ENCODE data around the gene PIEZO1.

GRCh38 chr16:88733630-88734360, 51.2 kb downstream of the PIEZO1 start:
- TF ChIP-seq SMC3 (IDR thresholded peaks at IDR 0.05) (no peak), CHD2 (IDR thresholded peaks at IDR 0.05; ENCODE audit: low read length, partially characterized antibody) (no peak), RAD21 (conservative IDR thresholded peaks at IDR 0.05 in 1 of 2, IDR thresholded peaks at IDR 0.05 in 1 of 2) (no peak), ZFP36 (IDR thresholded peaks at IDR 0.05; ENCODE audit: borderline replicate concordance, partially characterized antibody) (no peak), REST (IDR thresholded peaks at IDR 0.05) (no peak), BHLHE40 (IDR thresholded peaks at IDR 0.05; ENCODE audit: low read depth, low read length) (no peak), EP300 (IDR thresholded peaks at IDR 0.05) (no peak), POLR2A (IDR thresholded peaks at IDR 0.05; ENCODE audit: low read length) (no peak), EHF (CRISPR knock-in tag; IDR thresholded peaks at IDR 0.05) (no peak)
- TF ChIP-seq, protein P1, sequence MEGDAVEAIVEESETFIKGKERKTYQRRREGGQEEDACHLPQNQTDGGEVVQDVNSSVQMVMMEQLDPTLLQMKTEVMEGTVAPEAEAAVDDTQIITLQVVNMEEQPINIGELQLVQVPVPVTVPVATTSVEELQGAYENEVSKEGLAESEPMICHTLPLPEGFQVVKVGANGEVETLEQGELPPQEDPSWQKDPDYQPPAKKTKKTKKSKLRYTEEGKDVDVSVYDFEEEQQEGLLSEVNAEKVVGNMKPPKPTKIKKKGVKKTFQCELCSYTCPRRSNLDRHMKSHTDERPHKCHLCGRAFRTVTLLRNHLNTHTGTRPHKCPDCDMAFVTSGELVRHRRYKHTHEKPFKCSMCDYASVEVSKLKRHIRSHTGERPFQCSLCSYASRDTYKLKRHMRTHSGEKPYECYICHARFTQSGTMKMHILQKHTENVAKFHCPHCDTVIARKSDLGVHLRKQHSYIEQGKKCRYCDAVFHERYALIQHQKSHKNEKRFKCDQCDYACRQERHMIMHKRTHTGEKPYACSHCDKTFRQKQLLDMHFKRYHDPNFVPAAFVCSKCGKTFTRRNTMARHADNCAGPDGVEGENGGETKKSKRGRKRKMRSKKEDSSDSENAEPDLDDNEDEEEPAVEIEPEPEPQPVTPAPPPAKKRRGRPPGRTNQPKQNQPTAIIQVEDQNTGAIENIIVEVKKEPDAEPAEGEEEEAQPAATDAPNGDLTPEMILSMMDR (IDR thresholded peaks at IDR 0.05) = no peak
- TF ChIP-seq, protein P2, sequence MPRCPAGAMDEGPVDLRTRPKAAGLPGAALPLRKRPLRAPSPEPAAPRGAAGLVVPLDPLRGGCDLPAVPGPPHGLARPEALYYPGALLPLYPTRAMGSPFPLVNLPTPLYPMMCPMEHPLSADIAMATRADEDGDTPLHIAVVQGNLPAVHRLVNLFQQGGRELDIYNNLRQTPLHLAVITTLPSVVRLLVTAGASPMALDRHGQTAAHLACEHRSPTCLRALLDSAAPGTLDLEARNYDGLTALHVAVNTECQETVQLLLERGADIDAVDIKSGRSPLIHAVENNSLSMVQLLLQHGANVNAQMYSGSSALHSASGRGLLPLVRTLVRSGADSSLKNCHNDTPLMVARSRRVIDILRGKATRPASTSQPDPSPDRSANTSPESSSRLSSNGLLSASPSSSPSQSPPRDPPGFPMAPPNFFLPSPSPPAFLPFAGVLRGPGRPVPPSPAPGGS (IDR thresholded peaks at IDR 0.05) = no peak
